Activated CD4-positive, alpha-beta T cell treated with anti-CD3 and anti-CD28 coated beads, Interleukin-2, amount 50 U/mL, for 24 hours (primary cell): Measurements from ENCODE around the gene CHMP1B.

Experiments used
- DNase-seq, 2 donors: peaks; one replicate each; pipeline ENCODE4 v3.0.0-alpha.2; 2020; ENCODE audit warnings: low read depth in 1 of 2, low spot score in 1 of 2

CHMP1B gene, protein sequence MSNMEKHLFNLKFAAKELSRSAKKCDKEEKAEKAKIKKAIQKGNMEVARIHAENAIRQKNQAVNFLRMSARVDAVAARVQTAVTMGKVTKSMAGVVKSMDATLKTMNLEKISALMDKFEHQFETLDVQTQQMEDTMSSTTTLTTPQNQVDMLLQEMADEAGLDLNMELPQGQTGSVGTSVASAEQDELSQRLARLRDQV

DNA sequence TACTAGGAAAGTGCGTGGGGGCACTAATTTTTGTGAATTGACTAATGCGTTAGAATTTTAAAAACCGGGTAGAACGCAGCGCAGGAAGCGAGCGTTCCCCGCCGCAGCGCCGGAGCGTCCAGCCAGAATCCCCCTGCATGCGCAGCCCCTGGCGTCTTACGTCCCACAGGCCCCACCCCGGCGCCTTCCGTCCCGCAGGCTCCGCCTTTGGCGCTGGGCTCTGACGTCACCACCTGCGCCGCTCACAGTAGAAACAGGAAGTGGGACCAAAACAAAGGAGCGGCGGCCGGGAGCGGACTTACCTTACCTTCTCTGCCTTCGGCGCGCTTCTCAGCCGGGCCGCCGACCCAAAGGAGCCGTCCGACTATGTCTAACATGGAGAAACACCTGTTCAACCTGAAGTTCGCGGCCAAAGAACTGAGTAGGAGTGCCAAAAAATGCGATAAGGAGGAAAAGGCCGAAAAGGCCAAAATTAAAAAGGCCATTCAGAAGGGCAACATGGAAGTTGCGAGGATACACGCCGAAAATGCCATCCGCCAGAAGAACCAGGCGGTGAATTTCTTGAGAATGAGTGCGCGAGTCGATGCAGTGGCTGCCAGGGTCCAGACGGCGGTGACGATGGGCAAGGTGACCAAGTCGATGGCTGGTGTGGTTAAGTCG lies at the start of gene CHMP1B:
Gene CHMP1B, plus strand, starts transcription at position 268 of the 660 bp plus-strand sequence. Its CDS starts 99 bp downstream, at position 367.
- peak; percentile 96 to 98 for DNase-seq

DNA sequence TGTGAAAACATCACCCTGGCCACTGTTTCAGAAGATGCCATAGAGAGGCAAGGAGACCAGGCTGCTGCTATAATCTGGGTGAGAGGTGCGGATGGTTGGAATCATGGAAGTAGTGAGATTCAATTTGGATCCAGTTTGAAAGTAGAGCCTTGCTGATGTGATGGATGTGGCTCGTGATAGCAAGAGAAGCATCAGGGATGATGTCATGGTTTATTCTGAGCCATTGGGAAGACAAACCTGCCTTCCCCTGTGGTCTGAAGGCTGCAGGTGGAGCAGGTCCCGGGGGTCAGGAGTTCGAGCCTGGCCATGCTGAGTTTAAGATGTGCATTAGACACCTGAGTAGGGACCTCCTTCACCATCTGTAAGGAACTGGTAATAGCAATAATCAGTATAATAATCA lies 49.6 kb upstream of the CHMP1B start:
- DNase-seq: no peak

DNA sequence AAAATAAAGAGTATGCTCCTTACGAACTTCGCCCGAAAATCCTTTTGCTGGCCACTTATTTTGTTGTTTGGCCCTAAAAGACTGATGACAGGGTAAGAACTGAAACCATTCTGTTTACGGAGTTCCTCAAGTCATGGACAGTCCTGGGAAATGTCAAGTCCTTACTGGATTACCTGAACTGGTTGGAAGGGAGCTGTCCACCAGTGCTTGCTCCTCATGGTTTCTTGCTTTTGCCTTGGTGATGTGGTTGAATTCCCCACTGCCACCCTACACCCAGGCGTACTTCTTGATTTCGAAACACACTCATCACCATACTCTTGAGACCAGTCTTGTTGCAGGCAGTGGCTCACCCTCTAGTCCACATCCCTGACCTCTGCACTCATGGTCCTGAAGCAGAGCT lies 49.1 kb upstream of the CHMP1B start:
- no peak for DNase-seq

DNA sequence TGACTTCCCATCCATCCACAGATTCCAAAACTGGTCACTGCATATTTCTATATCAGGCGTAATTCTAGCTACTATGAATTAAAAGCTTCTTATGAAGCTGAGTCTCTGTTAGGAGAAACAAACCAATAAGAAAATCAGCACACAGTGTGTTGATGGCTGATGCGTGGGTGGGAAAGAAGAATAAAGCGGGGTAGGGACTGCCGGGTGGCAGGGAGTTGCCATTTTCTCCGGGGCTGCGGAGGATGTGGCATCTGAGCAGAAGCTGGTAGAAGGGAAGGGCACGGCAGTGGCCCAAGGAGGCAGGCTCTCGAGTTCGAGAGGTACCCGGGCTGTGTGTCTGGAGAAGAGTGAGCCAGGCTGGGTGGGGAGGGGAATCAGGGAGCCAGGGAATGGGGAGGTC lies 48.6 kb upstream of the CHMP1B start:
- DNase-seq: no peak

DNA sequence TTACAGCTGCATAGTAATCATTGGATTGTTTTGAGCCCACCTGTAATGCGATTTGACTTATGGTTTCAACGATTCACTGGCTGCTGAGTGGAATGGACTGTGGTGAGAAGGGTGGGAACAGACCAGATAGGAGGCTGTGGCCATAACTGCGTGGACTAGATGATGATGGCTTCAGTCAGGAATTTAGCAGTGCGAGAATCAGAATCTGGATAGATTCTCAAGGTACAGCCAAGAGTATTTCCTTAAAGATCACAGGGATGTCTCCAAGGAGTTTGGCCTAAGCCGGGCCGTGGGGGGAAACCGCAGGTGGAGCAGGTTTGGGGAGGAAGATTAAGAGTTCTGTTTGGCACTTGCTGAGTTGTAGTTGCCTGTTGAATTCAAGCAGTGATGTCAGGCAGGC lies 44.0 kb upstream of the CHMP1B start:
- DNase-seq: no peak

DNA sequence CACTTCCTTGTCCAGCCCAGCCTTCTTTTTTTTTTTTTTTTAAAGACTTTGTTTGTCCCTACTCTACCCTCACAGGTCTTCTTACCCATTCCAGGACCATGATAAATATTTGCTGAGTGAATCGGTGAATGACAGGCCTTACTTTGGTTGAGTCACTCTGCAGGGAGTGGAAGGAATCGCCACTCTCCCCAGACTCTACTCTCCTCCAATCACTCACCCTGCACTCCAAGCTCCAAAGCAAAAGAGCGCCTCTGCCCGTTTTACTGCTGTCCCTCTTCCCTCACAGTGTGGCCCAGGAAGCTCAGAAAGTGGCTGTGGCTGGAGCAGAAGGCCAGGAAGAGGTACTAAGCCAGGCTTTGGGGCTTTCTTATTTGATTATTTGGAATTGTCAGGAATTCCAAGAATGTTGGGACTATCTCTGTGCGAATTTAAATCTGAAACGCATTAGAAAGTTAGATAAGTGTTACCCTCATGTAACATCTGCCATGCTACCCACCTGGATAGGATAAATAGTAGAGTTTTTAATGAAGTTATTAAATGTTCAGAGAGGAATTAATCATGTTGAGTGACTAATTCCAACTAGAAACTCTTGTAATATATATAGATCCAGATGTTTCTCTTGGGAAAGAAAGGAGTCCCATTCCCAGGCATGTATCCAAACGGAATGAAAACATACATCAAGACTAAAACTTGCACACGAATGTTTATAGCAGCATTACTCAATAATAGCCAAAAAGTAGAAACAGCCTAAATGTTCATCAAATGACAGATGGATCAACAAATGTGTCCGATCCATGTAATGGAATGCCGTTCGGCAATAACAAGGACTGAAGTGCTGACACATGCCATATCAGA lies 43.0 kb upstream of the CHMP1B start:
- no peak for DNase-seq

DNA sequence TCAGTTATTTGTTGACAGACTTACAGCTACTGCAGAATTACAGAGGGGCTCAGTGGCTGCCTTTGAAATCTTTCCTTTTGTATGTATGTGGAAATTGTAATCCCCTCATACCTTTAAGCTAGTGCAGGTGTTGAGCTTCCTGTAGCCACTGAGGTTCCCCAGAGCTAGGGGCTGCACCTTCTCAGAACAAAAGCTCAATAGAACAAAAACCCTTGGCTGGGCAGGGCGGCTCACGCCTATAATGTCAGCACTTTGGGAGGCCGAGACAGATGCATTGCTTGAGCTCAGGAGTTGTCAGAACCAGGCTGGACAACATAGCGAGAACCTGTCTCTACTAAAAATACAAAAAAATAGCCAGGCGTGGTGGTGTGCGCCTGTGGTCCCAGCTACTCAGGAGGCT lies 41.3 kb upstream of the CHMP1B start:
- no peak for DNase-seq

DNA sequence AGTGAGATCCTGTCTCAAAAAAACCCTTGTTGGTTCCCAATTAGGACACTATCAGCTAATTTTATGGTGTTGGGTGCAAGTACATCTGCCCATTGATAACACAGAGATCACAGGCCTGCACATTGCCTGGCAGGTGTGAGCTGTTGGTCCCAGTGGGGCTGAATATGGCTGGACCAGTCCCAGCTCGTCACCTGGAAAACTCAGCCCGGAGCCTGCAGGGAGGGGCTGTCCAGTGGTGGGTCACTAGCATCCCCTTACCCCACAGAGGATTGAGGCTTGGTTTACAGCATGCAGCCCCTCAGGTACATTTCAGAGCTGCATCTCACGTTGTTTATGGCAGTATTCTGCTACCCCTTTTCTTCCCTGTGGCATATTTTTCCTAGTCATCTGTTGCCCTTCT lies 40.8 kb upstream of the CHMP1B start:
- no peak for DNase-seq

DNA sequence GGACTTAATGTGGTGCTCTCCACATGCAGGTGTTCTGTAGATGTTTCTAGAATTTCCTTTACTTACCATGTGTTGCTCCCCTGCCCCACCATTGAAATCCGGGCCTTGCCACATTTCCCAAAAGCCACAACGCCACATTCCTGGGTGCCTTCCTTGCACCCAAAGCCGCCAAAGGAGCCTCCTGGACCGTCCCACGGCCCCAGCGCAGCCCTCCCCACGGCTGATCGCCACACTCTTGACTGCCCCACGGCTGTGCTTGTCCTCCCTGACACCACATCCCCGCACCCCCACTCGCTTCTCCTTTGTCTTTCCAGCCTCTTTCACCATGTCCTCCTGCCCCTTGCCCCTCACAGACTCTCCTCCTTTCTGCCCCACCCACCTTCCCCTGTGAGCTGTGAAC lies 40.2 kb upstream of the CHMP1B start:
- DNase-seq: no peak

DNA sequence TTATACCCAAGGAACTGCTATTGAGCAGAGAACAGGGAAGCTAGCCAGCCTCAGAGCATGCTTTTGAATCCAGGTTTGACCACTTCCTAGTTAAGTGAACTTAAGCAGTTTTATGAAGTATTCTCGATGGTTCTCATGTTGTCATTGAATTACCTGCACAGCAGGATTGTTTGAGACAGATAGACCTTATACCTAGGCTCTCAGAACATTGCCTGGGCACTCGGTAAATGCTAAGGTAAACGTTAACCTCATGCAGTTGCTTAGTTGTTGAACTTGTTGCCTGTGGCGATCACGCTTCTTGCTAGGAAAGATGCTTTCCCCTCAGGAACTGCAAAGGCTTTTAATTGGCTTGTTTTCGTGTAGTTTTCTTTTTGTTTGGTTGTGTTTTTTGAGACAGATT lies 34.0 kb upstream of the CHMP1B start:
- no peak for DNase-seq

DNA sequence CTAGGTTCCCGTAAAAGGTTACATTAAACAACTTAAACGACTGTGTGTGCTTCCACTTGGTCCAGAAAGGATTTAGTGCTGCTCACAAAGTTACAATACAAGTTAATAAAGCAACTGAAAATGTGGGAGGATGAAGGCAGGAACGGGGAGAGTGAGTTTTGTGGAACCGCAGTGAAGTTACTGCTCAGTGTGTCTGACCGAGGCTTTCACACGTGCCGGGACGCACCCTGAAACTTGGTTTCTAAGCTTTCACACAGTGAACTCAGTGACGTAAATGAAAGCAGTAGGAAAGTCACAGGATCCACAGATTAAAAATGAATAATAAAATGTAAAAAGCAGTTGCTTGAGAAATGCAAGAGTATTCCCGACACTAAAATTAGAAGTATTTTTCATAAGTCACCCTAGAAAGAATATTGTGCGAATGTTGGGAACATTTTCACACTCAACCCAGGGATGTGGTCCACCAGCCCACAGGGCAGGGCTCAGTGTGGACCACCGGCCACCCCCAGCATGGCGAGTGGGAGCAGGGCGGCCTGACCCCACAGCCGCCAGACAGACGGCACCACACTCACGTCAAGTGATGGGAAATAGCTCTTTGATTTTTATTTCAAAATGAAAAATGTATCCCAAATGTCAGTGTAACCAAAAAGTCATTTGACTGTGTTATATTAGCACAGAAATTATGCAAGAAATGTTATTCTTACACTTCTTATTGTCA lies 32.6 kb upstream of the CHMP1B start:
- DNase-seq: no peak

DNA sequence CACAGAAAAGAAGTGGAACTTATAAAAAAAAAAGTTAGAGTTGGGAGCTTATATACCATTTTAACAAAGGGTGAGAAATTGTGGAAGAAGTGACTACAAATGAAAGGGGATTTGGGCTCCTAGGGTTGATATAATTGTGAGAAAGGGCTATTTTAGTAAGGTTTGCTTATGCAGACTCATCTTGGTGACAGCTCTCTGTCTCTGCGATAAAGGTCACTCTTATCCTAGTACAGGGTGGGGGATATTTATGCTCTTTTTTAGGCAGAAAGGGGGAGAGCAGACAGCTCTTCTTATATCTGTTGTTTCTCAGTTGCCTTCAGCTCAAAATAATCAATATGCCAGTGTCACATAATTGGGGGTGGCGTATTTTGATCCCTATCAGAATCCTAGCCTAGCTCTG lies 31.3 kb upstream of the CHMP1B start:
- DNase-seq: no peak

DNA sequence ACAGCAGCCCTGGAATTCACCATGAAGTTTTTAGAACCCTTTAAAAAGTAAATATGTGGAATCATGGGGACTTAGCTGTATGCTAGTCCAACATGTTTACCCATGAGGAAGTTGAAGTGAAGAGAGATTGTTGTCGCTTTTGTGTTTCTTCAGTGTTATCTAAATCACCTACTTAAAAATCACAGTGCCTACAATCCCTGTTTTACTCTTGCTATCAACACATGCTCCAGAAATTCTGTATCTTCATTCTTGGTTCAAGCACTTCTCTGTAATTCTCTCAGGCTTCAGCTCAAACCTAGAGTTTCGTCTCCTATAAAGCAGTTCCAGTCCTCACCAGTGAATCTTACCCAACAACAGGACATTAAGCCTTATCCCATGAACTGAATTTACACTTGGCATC lies 30.5 kb upstream of the CHMP1B start:
- no peak for DNase-seq

DNA sequence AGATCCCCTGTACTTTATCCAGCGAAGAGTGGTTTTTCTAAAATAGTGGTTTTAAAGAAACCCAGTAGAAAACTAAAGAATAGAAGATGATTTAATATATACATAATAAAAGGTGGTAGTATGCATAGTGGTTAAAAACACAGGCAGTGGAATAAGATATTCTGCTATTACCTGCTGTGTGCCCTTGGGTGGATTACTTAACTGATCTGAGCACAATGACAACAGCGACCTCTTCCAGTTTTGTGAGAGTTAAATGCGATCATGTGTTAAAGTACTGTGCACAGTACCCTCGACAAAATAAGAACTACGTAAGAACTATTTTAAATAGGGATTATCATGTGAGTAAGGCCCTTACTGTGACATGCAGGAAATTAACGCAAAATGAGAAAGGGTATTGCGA lies 30.0 kb upstream of the CHMP1B start:
- DNase-seq: no peak

DNA sequence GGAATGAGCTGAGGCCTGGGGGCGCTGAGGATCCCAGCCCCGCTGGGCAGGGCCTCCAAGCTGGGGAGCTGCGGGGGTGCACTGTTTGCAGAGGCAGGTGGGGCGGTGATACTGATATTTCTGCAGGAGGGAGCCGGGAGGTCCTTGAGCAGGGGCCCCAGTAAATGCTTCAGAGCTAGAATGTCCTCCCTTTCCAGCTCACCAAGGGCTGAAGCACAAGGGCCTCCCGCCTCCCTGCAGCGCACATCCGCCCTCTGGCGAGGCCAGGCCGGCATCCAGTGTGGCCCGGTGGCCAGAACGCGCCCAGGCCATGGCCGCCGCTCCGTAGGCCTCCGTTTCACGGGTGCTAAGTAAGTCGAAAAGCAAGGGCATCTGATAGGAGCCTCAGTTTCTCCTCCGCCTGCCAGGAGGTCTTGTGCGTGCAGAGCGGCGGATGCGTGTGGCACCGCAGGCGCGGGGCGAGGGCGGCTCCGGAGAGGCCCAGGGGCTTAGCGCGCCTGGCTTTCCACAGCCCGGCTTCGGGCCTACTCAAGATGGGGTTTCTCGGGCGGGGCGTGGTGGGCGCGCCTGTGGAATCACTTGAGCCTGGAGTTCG lies 29.5 kb upstream of the CHMP1B start:
- no peak for DNase-seq

DNA sequence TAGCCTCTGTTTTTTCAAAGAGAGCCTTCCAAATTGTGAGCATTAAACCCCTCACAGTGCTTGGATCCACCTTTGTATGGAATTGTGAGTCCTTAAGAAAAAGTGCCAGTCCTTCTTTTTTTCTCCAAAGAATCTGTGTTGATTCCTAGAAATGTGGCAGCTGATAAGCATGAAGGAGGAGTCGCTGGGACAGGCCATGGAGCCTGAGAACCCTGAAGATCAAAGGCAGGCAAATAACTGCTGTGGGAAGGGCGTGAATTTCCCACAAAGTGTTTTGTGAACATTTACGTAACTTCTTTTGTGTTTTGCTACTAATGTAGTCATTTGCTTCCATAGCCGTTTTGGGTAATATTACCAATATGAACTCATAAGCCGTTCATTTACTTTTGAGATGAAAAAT lies 27.7 kb upstream of the CHMP1B start:
- DNase-seq: no peak

DNA sequence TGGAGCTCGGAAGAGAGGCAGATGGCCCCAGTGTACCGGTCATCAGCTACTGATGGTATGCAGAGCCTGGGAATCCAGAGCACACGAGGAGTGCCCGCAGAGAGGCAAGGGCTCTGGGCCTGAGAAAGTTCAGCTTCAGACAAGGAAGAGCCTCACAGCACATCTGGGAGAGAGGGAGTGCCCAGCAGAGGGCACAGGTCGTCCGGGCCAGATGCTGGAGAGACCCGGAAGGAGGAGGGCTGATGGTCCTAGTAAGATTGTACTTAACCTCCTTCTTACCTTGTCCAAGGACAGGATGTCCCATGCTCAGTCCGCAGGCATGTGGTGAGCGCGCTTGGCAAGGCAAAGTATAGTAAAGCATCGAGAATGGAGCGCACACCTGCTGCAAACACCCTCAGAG lies 24.4 kb upstream of the CHMP1B start:
- DNase-seq: no peak

DNA sequence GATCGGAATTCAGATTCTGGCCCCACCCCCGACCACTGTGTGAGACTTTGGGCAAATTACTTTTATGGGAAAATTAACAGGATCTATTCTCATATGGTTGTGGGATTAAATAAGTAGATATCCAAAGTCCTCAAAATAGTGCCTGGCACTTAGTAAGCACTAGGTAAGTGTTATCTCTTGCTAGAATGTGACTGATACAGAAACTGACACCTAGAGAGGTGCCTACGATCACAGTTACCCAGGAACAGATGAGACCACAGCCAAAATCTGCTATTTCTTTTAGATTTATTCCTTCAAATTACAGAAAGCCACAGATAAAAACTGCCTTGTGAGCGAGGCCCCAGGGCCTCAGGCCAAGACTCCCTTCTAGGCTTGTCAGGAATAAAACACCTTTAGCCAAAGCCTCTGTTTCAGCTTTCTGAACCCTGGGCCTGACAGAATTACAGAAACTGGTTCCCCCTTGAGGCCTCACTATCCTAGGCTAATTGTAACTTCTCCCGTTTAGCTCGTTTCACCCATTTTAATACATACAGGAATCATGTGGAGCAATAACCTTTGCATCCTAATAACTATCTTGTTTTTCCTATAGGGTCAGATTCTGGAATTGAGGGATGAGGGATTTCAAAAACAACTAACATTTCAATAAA lies 22.3 kb upstream of the CHMP1B start:
- no peak for DNase-seq

DNA sequence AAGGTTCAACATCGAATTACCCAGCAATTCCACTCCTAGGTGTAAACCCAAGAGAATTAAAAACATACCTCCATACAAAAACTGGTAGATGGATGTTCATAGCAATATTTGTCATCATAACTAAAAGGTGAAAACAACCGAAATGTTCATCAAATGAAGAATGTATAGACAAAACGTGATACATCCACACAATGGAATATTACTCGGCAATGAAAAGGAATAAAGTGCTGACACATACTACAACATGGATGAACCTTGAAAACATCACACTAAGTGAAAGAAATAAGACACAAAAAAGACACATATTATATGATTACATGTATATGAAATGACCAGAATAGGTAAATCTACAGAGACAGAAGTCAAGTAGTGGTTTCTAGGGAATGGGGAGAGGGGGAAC lies 20.6 kb upstream of the CHMP1B start:
- no peak for DNase-seq

DNA sequence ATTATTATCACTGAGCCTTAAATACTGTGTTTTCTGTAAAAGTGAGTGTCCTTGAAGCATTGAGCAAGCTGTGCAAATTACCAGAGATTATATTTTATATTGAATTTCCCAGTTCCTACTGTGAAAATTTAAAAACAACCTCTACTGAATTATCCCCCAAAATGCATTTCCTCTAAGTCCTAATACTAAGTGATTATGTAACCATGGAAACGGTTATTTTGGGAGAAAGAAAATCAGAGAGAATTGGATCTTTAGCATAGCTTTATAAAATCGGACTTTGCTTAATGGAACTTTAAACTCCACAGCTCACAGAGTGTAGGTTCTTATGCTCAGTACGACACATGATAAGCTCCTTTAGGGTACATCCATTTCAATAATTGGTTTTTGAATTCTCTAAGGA lies 19.3 kb upstream of the CHMP1B start:
- no peak for DNase-seq

DNA sequence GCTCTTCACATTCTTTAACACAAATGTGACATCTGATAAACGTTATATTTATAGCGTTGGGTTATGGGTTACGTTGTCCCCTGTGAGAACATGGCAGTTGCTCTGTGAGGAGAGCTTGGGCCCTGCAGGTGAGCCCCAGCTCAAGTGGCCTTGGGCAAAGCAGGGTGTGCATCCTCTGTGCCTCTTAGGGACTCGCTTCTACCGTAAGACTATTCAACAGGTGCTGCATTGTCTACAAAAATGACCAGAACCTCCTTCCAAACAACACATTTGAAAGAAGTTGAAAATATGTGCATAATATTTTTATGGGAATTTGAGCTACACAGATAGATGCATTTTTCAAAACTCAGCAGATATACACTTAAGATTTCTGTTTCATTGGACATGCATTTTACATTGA lies 16.4 kb upstream of the CHMP1B start:
- DNase-seq: no peak
